HL-60/S4 (cell line): ENCODE measurements around the gene ACSM5.

ENCODE experiments used
- in situ Hi-C: fragments of 300-500 bp; cut with MboI; formaldehyde crosslinking; loops from 2 replicates; pipeline ENCODE4 v1.14.3; 2022; ENCODE audit warnings: low sequenced_read_pairs

Gene ACSM5

DNA sequence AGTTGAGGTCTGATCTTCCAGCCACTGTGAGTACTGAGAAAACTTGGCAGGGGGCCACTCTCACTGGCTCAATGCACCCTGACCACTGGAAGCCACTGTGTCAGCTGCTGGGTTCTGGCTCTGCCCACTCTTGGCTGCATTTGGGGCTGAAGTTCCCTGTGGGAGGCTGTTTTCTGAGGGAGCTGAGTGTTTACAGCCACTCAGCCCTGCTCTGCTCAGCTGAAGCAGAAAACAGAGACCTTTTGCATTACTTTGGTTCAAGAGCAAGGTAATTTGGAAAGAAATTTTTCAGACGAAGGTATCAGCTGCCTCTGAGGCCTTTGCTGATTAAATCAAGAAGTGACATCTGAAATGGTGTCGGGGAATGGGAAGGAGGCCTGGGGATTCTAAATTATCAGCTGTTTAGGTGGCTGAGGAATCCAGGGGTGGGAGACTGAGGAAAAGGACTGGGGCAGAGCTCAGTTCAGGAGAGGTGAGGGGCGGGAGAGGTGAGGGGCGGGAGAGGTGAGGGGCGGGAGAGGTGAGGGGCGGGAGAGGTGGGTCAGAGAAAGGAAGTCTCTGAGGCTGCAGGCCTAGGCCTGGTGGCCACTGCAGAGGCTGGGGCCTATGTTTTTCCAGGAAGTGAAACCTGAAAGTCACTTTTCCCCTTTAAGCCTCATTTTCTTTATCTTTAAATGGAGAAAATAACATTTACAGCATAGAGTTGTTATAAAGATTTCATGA lies at the start of gene ACSM5:
Gene ACSM5 (plus strand): TSS at position 137 of the 723 bp plus-strand sequence. CDS start 1,951 bp downstream, outside the sequence.
- in situ Hi-C loops: no loop called here

GRCh38 chr16:20359997-20360396 lies 49.3 kb upstream of the ACSM5 start:
- in situ Hi-C loops: no loop called here

DNA sequence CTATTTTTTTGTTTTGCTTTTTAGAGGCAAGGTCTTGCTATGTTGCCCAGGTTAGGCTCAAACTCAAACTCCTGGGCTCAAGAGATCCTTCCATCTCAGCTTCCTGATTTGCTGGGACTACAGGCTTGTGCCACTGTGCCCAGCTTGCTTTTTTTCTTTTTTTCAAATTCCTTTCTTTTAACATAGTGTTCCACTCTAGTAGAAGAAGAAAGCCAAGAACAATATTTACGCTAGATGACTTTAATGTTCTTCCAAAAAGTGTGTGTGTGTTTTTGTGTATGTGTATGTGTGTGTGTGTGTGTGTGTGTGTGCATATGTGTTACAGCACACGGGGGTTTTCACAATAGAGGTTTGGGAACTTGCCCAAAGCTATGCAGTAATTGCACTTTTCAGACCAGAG lies 46.1 kb upstream of the ACSM5 start:
- in situ Hi-C loops: no loop called here

DNA sequence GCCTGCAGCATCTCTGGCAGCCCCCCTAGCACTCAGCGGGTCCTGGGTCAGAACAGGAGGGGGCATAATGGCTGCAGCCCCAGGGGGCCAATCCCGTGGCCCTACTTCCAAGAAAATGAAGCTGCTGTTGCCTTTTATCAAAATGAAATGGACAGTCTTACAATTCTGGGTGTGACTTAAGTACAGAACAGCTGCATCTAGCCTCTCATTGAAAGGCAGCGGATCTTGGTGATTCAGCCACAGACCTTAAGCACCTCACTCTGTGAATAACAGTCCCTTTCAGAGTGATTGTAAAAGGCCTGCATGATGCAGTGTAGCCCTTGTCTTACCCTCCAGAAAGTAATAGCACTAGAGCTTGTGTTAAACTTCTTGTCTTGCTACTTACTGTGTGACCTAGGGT lies 45.3 kb upstream of the ACSM5 start:
- in situ Hi-C loops: no loop called here

- in situ Hi-C loops: no loop called here
Measured at GRCh38 chr16:20369452-20370054, 39.8 kb upstream of the ACSM5 start.

- in situ Hi-C loops: no loop called here
Measured at GRCh38 chr16:20372701-20373100, 36.6 kb upstream of the ACSM5 start.

- in situ Hi-C loops: loop anchor here (25.0 kb wide), 1 partner anchor 790 kb away; no protein-coding TSS in a partner anchor
Measured at GRCh38 chr16:20377181-20377580, 32.2 kb upstream of the ACSM5 start.

GRCh38 chr16:20380782-20381181 lies 28.6 kb upstream of the ACSM5 start:
- in situ Hi-C loops: loop anchor here (5.0 to 25.0 kb wide), 2 partner anchors 483 to 793 kb away; no protein-coding TSS in a partner anchor

DNA sequence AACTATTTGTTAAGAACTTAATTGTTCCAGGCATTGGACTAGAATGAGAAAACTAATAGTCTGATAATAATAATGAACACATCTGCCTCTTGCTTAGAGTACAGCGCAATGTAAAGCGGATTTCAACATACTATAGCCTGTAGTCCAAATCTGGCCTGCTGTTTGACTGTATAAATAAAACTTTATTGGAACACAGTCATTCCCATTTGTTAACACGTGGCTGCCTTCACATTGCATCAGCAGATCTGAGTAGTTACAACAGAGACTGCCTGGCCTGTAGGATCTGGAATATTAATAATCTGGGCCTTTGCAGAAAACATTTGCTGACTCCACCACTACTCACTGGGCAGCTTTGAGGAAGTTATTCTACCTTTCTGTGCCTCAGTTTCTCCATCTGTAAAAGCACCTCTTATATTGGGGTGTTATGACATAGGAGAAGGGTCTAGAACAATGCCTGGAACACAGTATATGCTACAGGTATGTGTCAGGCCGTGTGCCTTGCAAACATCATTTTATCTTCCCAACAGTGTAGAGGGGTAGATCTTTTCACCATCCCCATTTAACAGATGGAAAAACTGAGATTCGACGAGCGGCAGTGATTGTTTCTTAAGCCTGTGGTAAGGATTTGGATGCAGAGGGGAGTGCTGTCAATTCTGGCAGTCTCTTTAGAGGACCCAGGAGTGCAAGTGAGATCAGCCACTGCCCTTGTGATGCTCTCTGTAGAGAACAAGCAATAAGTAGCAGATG lies 27.0 kb upstream of the ACSM5 start:
- in situ Hi-C loops: loop anchor here (5.0 to 25.0 kb wide), 2 partner anchors 485 to 795 kb away; no protein-coding TSS in a partner anchor

- in situ Hi-C loops: loop anchor here (5.0 to 25.0 kb wide), 2 partner anchors 486 to 796 kb away; no protein-coding TSS in a partner anchor
Measured at GRCh38 chr16:20383106-20384029, 26.0 kb upstream of the ACSM5 start.

- in situ Hi-C loops: loop anchor here (25.0 kb wide), 1 partner anchor 799 kb away; no protein-coding TSS in a partner anchor
Measured at GRCh38 chr16:20385844-20386832, 23.2 kb upstream of the ACSM5 start.

DNA sequence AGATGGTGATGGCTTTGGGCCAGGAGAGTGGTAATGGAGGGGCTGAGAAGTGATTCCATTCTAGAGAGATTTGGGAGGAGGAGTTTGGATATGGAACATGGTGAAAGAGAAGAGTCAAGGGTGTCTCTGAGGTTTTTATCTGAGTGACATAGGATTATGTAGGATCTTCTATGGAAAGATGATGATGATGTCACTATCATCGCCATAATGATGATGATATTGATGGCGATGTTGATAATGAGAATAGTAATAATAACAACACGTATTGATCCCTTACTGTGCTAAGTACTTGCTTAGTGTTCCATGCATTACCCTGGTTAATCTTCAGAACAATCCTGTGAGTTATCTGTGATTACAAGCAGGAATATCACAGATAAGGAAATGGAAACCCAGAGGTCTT lies 21.4 kb upstream of the ACSM5 start:
- in situ Hi-C loops: loop anchor here (25.0 kb wide), 1 partner anchor 801 kb away; no protein-coding TSS in a partner anchor

DNA sequence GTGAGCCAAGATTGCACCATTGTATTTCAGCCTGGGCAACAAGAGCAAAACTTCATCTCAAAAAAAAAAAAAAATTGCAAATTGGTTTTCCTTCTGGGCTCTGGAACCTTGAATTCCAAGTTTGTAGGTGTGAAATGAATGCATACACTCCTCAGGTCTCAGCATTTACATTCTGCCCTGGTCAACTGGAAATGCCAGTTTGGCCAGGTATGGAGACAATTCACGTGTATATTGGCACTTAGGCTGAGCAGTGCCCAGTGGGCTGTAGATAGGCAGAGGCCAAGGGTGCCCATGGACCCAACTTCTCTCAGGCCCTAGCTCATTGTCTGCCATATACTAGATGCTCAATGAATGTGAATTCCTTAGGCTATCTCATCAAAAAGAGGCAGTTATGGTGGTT lies 20.5 kb upstream of the ACSM5 start:
- in situ Hi-C loops: loop anchor here (25.0 kb wide), 1 partner anchor 802 kb away; no protein-coding TSS in a partner anchor

GRCh38 chr16:20391045-20391444 lies 18.3 kb upstream of the ACSM5 start:
- in situ Hi-C loops: loop anchor here (25.0 kb wide), 1 partner anchor 804 kb away; no protein-coding TSS in a partner anchor

- in situ Hi-C loops: loop anchor here (25.0 kb wide), 1 partner anchor 807 kb away; no protein-coding TSS in a partner anchor
Measured at GRCh38 chr16:20393801-20394577, 15.3 kb upstream of the ACSM5 start.

DNA sequence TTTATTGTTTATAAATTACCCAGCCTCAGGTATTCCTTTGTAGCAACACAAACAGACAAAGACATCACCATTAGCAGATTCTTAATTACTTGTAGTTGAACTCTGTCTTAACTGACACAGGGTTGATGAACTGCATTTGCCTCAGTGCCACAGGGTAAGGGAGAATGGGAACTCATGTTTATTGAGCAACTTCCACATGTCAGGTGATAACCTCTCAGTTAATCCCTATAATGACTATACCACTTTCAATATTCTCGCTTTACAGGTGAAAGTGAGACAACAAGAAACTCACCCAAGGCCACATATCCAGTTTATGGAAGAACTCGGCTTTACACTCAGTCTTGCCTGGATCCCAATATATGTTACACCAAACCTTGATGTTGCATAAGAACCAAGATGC lies 13.4 kb upstream of the ACSM5 start:
- in situ Hi-C loops: loop anchor here (25.0 kb wide), 1 partner anchor 809 kb away; no protein-coding TSS in a partner anchor

GRCh38 chr16:20396846-20397467 lies 12.4 kb upstream of the ACSM5 start:
- in situ Hi-C loops: loop anchor here (25.0 kb wide), 1 partner anchor 810 kb away; no protein-coding TSS in a partner anchor
